NCI-H187 treated with DMSO at 0.1 percent for 48 hours (cell line): ENCODE results near the gene HACD3.

Experiments
- DNase-seq: peaks from one replicate; lab custom pipeline; 2025; lab: John Stamatoyannopoulos, UW

The HACD3 gene, protein sequence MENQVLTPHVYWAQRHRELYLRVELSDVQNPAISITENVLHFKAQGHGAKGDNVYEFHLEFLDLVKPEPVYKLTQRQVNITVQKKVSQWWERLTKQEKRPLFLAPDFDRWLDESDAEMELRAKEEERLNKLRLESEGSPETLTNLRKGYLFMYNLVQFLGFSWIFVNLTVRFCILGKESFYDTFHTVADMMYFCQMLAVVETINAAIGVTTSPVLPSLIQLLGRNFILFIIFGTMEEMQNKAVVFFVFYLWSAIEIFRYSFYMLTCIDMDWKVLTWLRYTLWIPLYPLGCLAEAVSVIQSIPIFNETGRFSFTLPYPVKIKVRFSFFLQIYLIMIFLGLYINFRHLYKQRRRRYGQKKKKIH

DNA sequence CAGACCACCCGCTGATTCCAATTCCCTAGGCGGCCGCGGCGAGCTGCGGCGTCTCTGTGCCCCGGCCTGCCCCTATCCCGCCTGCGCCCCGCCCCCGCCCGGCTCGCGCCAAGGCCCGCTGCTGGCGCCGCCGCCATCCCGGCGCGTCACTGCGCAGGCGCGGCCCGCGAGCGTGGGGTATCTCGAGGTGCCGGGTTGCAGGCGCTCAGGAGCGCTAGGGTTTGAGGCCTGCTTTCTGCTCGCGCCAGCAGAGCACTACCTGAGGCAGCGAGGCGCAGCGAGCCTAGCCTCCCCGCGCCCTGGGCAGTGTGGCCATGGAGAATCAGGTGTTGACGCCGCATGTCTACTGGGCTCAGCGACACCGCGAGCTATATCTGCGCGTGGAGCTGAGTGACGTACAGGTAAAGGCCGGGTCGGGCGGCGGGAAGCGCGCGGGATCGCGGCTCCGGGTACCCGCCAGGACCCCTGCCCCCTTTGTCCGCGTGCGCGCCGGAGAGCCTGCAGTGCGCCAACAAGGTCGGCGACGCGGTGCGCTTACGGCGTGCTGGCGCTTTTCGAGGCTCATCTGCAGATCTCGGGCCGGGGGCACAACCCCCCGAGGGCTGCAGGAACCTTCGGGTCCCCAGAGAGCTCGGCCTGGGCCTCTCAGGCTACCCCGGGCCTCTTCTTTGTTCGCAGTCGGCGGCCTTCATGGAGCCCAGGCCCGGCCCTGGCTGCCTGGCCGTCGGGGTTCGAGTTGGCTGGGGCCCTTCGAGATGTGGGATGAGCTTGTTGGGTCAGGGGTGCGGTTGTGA lies at the start of gene HACD3:
Gene HACD3, plus strand, starts transcription at position 146 of the 794 bp plus-strand sequence. Its CDS starts 169 bp downstream, at position 315.
- peak; percentile 15 for DNase-seq

DNA sequence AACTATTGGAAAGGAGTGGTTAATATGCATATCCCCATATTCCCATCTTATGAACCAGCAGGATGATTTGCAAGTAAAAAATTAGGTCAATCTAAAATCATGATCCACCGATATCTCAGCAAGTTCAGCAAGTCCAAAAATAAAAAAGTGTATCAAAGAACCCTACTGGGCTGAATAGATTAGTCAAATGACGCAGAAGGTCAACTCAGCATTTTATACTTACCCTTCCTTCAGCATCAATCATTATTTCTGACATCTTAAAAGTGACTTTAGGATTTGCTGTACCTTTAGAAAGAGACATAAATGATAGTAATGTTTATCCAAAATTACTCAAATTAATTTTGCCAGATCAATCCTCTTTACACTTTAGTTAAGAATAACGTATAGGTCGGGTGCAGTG lies 45.4 kb upstream of the HACD3 start:
- no peak for DNase-seq

DNA sequence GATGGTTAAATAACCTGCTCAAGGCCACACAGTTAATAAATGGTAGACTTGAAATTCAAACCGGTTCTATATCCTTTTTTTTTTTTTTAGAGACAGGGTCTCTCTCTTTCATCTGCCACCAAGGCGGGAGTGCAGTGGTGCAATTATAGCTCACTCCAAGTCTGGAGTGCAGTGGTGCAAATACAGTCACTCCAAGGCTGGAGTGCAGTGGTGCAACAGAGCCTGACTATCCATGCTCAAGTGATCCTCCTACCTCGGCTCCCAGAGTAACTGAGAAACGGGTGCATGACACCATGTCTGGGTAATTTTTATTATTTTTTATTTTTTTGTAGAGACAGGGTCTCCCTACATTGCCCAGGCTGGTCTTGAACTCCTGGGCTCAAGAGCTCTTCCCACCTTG lies 36.2 kb upstream of the HACD3 start:
- no peak for DNase-seq

DNA sequence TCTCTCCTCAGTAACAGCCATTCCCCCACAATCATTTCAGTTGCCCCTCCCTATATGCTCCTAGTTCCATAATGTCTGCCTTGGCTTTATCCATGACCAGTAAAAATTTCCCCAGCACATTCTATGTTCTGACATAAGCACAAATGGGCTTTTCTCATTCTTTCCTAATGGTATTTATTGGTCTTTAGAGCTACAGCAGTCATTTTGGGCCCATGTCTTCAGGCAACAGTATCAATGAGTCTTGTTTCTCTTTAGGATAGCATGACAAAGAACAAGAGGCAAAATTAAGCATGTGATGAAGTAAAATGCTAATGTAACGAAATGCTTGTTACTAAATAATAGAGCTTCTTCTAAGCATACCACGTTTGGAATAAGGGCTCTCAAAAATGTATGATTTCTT lies 20.9 kb upstream of the HACD3 start:
- no peak for DNase-seq

DNA sequence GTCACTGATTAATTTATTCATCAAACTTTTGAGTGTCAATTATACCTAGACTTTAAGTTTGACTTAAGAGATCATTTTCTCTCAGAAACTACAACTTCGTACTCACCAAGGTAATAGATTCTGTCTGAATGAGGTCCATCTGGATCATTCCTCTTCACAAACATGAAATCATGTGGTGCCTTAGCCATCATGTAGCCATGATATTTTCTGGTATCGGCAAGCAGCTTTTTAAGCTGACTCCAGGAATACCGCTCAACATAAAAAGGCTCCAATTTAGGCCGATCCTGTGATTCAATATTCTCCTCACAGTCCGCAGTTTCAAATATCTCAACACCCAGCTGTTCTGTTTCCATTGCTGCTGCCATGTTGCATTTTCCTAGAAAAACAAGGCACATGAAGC lies 18.1 kb upstream of the HACD3 start:
- DNase-seq, result no peak

DNA sequence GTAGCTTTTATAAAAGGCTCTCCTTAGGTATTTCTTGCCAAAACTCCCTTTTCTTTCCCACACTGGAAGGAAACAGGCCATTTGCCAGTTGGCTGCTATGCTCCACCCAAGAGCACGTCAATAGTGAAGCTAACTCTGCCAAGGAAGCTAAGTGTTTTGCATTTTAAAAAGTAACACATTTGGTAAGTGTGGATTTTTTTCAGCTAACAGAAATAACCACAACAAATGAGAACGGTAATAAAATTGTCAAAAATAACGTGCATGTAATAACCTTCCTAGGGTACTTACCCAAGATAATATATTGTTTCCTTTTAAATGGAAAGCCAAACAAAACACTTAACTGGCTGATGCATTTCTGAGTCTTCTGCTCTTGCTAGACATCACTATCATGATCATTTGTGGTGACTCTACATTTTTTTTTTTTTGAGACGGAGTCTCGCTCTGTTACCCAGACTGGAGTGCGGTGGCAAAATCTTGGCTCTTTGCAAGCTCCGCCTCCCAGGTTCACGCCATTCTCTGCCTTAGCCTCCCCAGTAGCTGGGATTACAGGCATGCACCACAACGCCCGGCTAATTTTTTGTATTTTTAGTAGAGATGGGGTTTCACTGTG lies 17.4 kb upstream of the HACD3 start:
- no peak for DNase-seq

DNA sequence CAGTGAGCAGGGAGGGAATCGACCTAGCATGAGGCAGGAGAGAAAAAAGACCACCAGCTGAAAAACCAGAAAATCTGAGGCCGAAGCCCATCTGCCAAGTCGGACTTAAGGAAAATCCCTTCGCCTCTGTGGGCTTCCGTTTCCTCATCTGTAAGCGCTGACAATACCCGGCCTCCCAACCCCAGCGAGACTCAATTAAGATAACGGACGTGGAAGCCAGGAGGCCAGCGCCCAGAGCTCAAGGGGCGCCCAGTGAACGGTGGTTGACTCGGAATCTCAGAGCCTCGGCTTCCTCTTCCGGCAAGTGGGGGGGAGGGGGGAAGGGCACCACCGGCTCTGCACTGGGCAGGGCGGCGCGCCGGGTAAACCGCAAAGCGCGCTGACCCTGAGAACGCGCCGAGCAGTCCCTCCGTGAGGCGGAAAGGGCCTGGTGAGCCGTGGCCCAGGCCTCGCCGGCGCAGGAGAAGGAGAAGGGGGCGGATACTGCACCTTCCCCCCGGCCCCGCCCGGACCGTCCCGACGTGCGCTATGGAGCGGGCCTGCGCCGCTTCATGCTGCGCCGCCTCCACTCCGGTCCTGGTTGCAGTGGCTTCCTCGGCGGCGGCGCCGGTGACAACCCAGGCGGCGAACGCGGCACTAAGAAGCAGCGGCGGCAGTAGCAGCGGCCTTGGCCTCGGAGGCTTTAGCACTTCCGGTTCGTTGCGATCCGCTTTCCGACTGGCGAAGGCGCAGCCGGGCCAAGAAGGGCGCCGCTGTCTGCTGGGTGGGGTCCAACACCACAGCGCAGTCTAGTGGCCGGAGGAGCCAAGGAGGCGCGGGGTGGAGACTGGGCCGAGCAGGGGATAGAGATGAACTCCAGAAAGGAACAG lies 13.0 kb upstream of the HACD3 start, which contains the start of gene DPP8:
Gene DPP8, minus strand, starts transcription at position 693 of the 869 bp plus-strand sequence. CDS start 5,136 bp downstream, outside the sequence.
- DNase-seq, result peak; percentile 34

DNA sequence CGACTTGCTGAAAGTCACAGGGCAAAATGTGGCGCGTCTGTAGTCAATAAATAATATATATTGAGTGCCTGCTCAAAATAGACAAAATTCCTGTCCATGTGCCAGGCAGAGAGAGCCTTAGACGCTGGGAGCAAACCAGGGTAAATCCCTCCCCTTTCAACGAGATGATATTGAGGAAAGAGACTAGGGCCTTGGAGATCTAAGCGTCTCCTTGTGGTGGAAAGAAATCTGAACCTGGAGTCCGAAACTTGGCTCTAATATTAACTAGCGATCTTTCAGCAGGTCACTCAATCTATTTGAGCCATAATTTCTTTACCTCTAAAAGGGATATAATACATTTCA lies 12.4 kb upstream of the HACD3 start:
- no peak for DNase-seq

DNA sequence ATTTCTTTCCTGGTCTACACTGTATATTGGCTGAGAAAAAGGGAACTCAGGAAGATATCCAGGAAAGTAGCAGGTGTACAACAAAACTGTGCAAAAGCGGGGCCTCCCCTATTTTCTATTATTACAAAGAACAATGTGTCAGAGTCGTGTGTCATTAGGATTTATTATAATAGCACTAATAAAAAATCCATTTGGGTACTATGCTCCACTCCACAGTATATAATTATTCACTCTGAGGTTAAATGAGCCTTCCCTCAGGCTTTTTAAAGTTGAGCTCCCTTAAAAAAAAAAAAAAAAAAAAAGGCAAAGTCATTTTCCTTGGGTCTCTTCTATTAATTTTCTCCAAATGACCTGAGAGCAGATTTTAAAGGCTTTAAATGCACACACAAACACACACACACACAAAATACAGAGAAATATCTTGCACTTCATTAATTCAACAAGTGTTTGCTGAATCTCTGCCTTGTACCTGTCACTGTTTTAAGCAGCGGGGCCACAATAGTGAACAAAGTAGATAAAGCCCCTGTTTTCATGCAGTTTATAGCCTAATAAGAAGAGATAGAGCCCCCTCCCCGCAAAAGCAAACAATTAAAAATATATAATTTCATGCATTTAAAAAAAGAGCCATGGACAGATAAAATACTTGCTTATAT lies 11.5 kb upstream of the HACD3 start:
- no peak for DNase-seq

DNA sequence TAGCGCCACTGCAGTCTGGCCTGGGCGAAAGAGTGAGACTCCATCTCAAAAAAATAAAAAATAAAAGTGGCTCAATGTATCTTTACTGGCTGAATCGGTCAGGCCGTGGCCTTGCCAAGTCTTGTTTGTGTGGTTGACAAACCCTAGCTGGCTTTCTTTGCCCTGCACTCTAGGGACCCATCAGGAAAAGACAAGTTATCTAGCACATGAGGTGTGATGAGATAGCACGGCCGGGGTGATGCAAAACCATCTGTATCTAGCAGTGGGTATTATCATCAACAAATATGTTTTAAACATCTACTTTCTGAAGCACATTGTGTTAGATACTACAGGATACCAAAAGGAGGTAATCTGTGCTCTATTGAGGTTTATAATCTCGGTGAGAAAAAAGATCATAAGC lies 8.9 kb upstream of the HACD3 start:
- no peak for DNase-seq

DNA sequence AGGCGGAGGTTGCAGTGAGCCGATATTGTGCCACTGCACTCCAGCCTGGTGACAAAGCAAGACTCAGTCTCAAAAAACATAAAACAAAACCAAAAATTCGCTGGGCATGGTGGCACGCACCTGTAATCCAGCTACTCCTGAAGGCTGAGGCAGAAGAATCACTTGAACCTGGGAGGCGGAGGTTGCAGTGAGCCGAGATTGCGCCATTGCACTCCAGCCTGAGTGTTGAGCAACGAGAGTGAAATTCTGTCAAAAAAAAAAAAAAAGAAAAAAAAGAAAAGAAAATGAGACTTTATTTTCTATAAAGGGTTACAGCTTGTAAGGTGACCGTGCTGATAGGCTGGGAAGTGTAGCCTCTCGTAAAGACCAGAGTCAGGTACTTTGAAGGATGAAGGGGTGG lies 6.0 kb upstream of the HACD3 start:
- no peak for DNase-seq

DNA sequence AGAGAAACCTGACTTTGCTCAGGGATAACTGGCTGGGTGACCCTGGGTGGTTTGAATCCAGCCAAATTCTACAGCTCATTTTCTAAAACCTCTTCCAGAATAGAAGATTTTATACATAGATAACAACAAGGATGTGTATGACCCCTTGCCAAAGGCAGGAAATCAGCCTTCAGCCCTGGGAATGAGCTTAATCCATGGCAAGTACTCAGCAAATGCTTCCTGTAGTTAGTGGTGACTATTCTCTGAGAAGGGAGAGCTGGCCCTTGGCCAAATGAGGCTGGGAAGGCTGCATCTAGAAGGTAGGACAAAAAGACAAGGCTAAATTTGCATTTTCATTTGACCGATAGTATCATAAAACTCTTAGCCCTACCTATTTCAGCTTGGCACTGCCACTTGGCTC lies 4.6 kb upstream of the HACD3 start:
- DNase-seq, result no peak

DNA sequence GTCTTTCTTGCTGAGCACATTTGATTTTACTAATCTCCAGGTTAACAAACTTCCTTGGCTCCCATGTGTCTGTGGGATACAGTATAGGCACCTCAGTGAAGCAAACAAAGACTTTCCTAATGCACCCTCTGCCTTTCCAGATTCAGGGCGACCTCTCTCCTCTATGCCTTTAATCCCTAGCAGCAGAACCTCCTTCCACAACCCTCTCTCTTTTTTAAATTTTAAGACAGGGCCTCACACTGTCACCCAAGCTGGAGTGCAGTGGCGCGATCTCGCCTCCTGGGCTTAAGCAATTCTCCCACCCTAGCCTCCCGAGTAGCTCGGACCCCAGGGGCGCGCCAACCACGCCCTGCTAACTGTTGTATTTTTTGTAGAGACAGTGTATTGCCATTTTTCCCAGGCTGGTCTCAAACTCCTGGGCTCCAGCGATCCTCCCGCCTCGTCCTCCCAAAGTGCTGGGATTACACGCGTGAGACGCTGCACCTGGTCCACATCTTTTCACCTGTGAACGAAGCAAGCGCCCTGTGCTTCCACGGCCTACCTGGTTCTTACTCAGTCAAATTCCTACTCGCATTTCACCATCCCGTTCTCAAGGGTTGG lies 1.7 kb upstream of the HACD3 start:
- no peak for DNase-seq

DNA sequence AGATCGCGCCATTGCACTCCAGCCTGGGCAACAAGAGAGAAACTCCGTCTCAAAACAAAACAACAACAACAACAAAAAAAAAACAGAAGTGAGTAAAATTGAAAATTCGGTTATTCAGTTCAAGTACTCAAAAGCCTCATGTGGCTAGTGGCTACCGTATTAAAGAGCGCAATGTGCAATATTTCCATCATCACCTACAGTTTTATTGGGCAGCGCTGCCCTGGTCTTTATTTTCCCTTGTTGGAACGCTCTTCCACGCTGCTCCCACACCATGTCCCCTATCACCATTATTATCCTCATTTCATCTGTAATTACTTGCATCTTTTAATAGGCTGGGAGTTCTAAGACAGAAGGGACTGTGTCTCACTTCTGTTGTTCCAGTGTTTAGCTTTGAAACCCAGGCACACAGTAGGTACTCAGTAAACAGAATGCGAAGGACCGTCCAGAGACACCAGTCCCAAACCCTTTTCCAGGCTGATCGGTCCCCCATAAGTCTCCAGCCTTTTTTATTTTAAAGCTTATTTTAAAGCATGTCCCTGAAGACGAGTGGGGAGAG lies 423 bp upstream of the HACD3 start:
- DNase-seq, result no peak

DNA sequence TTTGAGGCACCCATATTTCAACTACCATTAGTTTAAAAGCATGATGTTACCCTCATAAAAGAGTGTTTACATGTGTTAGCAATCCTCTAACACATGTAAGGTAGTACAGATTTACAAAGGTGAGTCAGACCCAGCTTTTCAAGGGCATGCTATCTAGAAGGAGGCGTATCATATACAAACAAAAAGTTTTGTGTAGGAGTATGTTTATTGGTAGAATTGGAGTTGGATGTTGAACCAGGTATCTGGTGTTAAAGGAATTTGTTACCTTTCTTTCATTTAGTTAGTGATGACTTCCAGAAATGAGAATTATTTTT lies 2.4 kb downstream of the HACD3 start:
- no peak for DNase-seq

DNA sequence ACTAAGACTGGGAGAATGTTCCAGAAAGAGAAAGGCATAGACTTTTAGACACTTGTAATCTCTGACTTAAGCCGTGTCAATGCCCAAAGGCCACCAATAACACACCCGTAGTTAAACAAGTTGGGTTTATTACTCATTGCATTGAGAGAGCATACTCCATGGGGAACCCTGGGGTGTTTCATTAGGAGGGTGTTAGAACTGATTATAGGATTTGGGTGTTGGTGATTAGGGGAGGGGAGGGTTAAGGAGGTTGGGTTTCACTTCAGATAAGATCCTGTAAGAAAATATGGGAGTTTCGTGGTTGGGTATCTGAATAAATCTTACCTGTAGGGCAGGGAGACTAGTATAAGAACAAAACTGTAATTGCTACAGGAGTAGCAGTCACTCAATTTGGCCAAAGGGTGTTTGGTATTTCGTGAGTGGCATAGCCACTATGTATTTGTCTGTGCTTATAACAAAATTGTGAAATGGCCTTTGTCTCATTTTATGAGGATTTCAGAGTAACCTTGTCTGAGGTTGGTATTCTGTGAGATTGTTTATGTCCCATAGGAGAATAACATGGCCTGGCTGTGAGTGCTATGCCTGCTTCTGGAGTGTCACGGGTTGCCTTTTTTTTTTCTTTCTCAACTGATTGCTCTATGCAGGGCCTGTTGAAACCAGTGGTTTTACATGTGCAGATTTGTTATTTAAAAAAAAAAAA lies 2.9 kb downstream of the HACD3 start:
- DNase-seq, result no peak

DNA sequence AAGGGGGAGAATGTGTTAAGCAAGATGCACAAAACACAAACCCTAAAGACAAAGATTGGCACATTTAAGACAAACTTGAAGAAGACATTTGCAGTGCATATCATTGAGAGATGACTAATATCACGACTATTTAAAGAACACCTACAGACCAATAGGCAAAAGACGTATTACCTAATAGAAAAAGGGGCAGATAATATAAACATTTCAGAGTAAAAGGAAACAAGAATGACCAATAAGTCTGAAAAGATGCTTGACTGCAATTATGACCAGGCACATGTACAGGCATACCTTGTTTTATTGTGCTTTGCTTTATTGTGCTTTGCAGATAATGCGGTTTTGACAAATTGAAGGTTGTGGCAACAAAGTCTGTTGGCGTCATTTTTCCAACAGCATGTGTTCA lies 4.9 kb downstream of the HACD3 start:
- DNase-seq, result no peak

DNA sequence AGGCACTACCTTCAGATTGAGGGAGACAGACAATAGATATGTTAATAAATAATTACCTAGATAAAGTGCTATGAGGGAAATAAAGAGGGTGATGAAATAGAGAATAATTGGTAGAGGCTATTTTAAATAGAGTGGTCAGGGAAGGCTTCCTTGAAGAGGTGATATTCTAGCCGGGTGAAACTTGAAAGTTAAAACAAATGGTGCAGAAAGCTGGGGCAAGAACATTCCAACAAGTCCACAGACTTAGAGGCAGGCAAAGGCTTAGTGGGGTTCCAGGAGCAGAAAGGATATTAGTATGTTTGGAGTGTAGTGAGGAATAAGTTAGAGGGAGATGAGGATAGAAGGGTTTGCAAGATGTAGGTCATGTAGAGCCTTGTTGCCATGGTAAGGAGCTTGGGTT lies 10.1 kb downstream of the HACD3 start:
- no peak for DNase-seq

DNA sequence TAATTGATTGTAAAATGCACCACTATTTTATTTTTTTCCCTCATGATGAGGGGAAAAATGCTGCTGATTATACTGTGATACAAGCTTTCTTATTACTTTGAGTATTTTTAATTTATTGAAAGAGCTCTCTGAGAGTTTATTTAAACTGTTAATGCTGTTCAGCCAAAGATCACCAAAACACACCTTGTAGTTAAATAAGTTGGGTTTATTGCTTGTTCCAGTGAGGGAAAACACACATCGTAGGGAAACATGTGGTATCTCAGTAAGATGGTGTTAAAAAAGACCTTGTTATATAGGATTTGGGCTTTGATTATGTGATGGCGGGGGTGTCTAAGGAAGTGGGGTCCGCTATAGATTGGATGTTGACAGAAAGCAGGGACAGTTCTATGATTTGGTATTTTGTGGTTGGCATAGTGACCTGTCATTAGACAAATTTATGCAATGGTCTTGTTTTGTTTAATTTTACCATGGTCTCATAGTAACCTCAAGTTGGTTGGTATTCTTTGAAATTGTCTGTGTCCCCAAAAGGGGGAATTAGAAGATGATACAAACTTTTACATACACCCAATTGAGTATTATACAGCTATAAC lies 11.1 kb downstream of the HACD3 start:
- DNase-seq, result no peak

DNA sequence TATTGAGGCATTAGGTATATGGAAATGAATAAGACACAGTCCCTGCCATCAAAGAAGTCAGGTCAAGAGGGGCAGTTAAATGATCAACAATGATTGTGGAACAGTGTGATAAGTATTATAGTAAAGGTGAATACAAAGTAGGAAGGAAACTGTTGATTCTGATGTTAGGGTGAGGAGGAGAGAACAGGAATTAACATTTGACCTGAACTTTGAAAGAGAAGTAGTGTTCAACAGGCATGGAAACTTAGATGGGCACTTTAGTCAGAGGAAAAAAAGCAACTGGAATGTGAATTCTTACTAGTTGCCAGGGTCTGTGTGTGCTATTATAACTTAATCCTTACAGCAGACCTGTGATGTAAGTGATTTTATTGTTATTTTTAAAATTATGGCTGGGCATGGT lies 17.6 kb downstream of the HACD3 start:
- no peak for DNase-seq
